ENCODE results near the gene REX1BD.

Gene REX1BD

GRCh38 chr19:18616023-18616422 lies 27.4 kb downstream of the REX1BD start:
- Histone ChIP-seq H3K27me3 (ENCODE audit: insufficient read depth, low read depth, severe bottlenecking) (peaks cover 29% of the 10 kb centered on the region), H3K9me3 (ENCODE audit: severe bottlenecking) (peaks cover 11% of the 10 kb centered on the region), H3K4me3 (ENCODE audit: low read depth, low read length) (no peak overlapping the region), H3K36me3 (no peaks in the 10 kb centered on the region), H3K27ac (no peak overlapping the region)
- no peak for DNase-seq
- no peak for TF ChIP-seq CTCF (IDR thresholded peaks at IDR 0.05; ENCODE audit: low read depth, low read length)

- DNase-seq: no peak
- Histone ChIP-seq H3K36me3 (no peaks in the 10 kb centered on the region), H3K27me3 (ENCODE audit: insufficient read depth, low read depth, severe bottlenecking) (peaks cover 15% of the 10 kb centered on the region), H3K9me3 (ENCODE audit: severe bottlenecking) (peaks cover 11% of the 10 kb centered on the region), H3K27ac (no peak overlapping the region), H3K4me3 (ENCODE audit: low read depth, low read length) (no peak overlapping the region)
- no peak for TF ChIP-seq CTCF (IDR thresholded peaks at IDR 0.05; ENCODE audit: low read depth, low read length)
Measured at GRCh38 chr19:18617562-18617961, 29.0 kb downstream of the REX1BD start.

- Histone ChIP-seq H3K4me3 (ENCODE audit: low read depth, low read length) (no peak overlapping the region), H3K27me3 (ENCODE audit: insufficient read depth, low read depth, severe bottlenecking) (peaks cover 8% of the 10 kb centered on the region), H3K36me3 (no peaks in the 10 kb centered on the region), H3K9me3 (ENCODE audit: severe bottlenecking) (peaks cover 11% of the 10 kb centered on the region), H3K27ac (no peak overlapping the region)
- no peak for DNase-seq
- TF ChIP-seq CTCF (IDR thresholded peaks at IDR 0.05; ENCODE audit: low read depth, low read length): no peak
Measured at GRCh38 chr19:18618236-18618635, 29.6 kb downstream of the REX1BD start.

- no peaks in the 10 kb centered on the region for H3K27me3 ChIP-seq (ENCODE audit: insufficient read depth, low read depth, severe bottlenecking)
- no peak for DNase-seq
- no peak for TF ChIP-seq CTCF (IDR thresholded peaks at IDR 0.05; ENCODE audit: low read depth, low read length)
- H3K27ac ChIP-seq: no peak overlapping the region
- H3K36me3 ChIP-seq: no peaks in the 10 kb centered on the region
- H3K9me3 ChIP-seq (ENCODE audit: severe bottlenecking): peaks cover 11% of the 10 kb centered on the region
- H3K4me3 ChIP-seq (ENCODE audit: low read depth, low read length): no peak overlapping the region
Measured at GRCh38 chr19:18620311-18620710, 31.7 kb downstream of the REX1BD start.

- TF ChIP-seq CTCF (IDR thresholded peaks at IDR 0.05; ENCODE audit: low read depth, low read length): no peak
- H3K4me3 ChIP-seq (ENCODE audit: low read depth, low read length): no peak overlapping the region
- DNase-seq: no peak
- no peak overlapping the region for H3K27ac ChIP-seq
- no peaks in the 10 kb centered on the region for H3K27me3 ChIP-seq (ENCODE audit: insufficient read depth, low read depth, severe bottlenecking)
- peaks cover 11% of the 10 kb centered on the region for H3K9me3 ChIP-seq (ENCODE audit: severe bottlenecking)
- no peaks in the 10 kb centered on the region for H3K36me3 ChIP-seq
Measured at GRCh38 chr19:18620902-18621301, 32.3 kb downstream of the REX1BD start.

- no peak for DNase-seq
- no peaks in the 10 kb centered on the region for H3K36me3 ChIP-seq
Measured at GRCh38 chr19:18626906-18627305, 38.3 kb downstream of the REX1BD start.

More at GRCh38 chr19:18626906-18627305, 38.3 kb downstream of the REX1BD start:
- Histone ChIP-seq H3K27me3 (ENCODE audit: insufficient read depth, low read depth, severe bottlenecking) (no peaks in the 10 kb centered on the region), H3K9me3 (ENCODE audit: severe bottlenecking) (no peaks in the 10 kb centered on the region), H3K4me3 (ENCODE audit: low read depth, low read length) (no peak overlapping the region), H3K27ac (no peak overlapping the region)
- no peak for TF ChIP-seq CTCF (IDR thresholded peaks at IDR 0.05; ENCODE audit: low read depth, low read length)
